WI38 (cell line): ENCODE measurements around the gene LAPTM5.

Source experiments
- H3K4me3 ChIP-seq: 2 replicates; pipeline ENCODE4 v1.5.1; 2011; ENCODE audit warnings: low read depth, mild to moderate bottlenecking, control low read depth, low read length
- TF ChIP-seq, protein P1 (sequence below): IDR thresholded peaks from 2 replicates; pipeline ENCODE4 v1.5.1; 2012; ENCODE audit warnings: low read depth, mild to moderate bottlenecking, control low read depth, low read length

Gene LAPTM5

DNA sequence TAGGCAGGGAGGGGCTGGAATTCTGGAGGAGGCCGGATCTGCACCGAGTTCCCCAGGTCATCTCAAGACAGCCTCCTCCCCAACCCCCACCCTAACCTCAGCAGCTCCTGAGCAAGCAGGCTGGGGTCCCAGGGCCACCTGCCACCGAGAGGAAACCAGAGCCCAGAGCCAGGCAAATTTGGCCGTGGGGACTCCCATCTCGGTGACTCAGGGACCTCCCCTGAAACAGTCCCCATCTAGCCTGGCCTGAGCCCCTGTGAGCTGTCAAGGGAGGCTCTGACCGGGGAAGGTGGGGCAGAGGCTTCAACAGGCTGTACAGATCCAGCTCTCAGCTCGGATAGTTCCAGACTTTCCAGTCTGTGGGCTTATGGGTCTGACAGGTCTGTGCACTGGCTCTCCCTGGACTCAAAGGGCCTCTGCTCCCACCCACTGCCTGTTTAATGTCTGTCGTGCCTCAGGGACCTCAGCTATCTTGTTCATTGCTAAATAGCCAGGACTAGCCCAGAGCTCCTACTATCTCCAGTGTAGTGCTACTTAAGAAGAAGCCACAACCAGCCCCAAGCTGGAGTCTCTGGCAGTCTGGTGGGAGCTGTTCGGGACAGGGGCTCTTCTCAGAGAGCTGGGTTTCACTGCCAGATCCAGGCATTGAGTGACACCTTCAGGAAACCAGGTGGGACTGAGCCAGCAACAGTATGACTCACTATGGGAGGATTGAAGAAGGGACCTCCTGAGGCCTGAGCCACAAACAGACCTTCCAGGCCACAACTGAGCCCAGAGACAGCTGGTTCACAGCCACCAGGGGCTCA lies 59.8 kb downstream of the LAPTM5 start:
- TF ChIP-seq, protein P1, sequence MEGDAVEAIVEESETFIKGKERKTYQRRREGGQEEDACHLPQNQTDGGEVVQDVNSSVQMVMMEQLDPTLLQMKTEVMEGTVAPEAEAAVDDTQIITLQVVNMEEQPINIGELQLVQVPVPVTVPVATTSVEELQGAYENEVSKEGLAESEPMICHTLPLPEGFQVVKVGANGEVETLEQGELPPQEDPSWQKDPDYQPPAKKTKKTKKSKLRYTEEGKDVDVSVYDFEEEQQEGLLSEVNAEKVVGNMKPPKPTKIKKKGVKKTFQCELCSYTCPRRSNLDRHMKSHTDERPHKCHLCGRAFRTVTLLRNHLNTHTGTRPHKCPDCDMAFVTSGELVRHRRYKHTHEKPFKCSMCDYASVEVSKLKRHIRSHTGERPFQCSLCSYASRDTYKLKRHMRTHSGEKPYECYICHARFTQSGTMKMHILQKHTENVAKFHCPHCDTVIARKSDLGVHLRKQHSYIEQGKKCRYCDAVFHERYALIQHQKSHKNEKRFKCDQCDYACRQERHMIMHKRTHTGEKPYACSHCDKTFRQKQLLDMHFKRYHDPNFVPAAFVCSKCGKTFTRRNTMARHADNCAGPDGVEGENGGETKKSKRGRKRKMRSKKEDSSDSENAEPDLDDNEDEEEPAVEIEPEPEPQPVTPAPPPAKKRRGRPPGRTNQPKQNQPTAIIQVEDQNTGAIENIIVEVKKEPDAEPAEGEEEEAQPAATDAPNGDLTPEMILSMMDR, result no peak
- no peak overlapping the region for H3K4me3 ChIP-seq

DNA sequence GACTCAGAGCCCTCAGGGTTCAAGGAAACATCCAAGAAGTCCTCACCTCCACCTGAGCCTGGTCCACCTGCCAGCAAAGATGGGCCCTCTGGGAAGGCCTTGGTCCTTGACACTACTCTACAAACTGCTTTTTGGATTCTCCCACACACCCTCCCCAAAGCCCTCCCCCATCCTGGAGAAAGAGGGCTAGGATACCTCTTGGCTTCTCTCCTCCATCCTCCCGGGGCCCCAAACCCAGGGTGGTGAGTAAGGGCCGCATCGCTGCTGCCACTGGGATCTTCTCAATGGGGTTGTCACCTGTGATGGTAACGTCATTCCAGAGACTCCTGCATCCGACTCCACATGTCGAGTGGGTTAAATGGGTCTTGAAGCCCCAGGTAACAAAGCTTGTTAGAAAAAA lies 60.7 kb downstream of the LAPTM5 start:
- H3K4me3 ChIP-seq, result no peak overlapping the region

DNA sequence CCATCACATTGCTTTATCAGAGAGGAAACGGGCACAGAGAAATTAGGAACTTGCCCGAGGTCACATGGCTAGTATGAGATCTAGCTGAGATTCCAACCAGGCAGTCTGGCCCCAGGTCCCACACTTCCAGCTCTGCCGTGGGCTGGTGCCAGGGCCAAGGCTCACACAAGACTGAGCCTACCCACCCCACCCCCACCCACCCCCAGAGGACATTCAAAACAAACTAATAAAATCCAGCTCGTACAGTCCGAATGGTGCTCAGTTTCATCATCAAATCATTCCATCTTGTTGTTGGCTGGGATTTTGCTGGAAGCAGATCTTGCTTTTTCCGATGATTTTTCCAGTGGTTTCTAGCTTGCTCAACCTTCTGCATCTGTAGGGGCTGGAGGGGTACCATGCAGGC lies 62.1 kb downstream of the LAPTM5 start:
- TF ChIP-seq, protein P1, result no peak
- no peak overlapping the region for H3K4me3 ChIP-seq

More for the DNA sequence above, 60.7 kb downstream of the LAPTM5 start:
- TF ChIP-seq, protein P1, result no peak

DNA sequence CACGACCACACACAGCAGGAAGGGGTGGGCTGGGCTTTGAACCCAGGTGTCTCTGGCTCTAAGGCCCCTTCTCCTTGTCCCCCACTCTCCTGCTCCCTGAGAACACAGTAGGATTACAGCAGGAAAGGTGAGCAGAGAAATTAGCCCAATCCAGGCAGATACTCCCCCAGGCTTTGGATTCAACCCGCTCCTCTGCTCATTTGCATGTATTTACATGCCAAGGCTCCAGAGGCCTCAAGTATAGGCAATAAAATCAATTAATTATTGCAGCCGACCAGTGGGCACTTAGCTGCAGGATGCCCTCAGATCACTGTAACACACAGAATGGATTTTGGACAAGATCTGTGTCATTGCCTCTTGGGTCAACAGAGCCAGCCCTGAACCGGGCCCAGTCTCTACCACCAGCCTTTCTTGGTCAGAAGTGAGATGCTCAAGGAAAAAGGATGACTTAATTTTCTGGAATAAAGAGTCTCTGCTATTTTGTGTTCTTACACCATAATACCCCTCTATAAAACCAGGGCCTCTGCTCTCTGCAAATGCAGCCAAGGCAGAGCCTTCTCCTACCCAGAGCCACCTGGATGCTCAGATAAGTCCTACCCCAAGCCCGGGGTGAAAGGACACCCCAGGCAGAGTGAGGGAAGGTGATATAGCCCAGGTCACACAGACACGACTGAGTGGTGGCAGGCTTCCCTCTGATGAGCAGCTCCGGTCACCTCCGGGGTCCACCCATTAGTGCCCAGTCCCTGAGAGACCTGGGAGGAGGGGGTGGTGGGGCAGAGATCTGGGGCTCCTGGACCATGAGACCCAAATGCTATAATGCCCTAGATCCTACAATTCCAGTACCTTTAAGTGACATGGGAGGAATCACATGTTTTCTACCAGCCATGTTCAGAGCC lies 63.0 kb downstream of the LAPTM5 start:
- no peak overlapping the region for H3K4me3 ChIP-seq

DNA sequence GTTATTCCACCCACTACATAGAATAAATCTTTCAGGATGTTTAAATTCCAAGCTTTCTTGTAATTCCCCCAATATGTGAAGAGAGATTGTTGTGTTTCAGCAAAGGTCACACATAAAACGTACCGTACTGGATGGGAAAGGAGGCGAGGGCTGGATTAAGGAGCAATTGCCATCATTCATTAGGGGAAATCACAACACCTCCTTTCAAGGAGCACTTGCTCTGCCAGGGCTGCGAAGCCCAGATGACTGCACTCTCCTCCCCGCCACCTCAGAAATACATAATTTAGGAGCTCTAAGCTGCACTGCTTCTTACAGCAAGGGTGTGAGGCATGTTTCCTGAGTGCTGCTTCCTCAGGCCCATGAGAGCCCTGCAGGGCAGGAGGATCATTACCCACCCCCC lies 63.8 kb downstream of the LAPTM5 start:
- TF ChIP-seq, protein P1, result no peak
- H3K4me3 ChIP-seq, result no peak overlapping the region

More for the DNA sequence above, 63.0 kb downstream of the LAPTM5 start:
- TF ChIP-seq, protein P1, result no peak

DNA sequence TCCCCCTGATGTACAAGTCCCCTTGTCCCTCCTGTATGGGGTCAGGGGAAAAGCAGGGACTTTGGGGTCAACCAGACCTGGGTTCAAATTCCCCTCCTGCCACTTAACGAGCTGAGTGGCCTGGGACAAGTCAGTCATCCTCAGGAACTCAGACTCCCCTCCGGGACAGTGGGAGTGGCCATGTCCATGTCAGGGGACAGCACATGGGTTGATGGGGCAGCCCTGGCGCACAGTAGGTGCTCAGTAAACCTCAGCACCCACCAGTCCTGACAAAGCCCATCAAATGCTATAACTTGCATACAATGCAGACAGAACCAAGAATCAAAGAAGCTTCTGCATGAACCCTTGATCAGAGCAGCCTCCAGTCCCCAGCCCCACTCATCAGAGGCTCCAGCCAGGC lies 64.2 kb downstream of the LAPTM5 start:
- no peak overlapping the region for H3K4me3 ChIP-seq
- TF ChIP-seq, protein P1, result no peak

DNA sequence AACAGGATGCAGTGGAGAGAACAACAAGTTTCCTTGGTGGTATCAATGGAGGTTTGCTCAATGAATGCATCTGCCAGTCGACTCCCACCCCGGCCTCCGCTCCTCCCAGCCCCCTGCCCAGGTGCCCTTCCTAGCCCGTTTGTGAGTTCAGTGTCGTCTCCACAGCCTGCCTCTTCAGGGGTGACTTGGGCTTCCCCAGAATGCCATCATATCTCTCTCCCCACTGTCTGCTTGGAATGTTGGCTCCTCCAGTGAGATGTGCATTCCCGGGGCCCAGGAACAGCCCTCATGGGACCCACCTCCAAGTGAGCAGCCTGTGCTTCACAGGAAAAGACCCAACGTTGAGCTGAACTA lies 64.6 kb downstream of the LAPTM5 start:
- TF ChIP-seq, protein P1, result no peak

More for the DNA sequence above, 64.6 kb downstream of the LAPTM5 start:
- H3K4me3 ChIP-seq, result no peak overlapping the region
